Gastrocnemius medialis (tissue), 4 donors: ENCODE measurements around the gene NRCAM. TPM values are rescaled to one million over a fixed set of nuclear protein-coding genes. Genes with fewer than 3 reads are reported as not detected.

Experiments
- ATAC-seq, 2 donors: fragments of 150-250 bp; one replicate each; pipeline ENCODE4 v1.9.1; 2016
- DNase-seq, 2 donors: peaks; one replicate each; pipeline ENCODE4 v3.0.0-alpha.2; 2019
- H3K27ac ChIP-seq, 4 donors: fragments of 200-600 bp; sonication (generic); 1 replicate in 1 of 4; 2 replicates in 3 of 4; pipeline ENCODE4 v1.5.1; 2016 to 2018; ENCODE audit warnings: mild to moderate bottlenecking in 2 of 4, moderate library complexity in 1 of 4
- H3K27me3 ChIP-seq, 3 donors: fragments of 200-600 bp; sonication (generic) in 2 of 3; 1 replicate in 1 of 3; 2 replicates in 2 of 3; pipeline versions ENCODE4 v1.5.1 to v1.6.0; 2016 to 2019; ENCODE audit warnings: mild to moderate bottlenecking in 1 of 3, moderate library complexity in 1 of 3
- H3K36me3 ChIP-seq, 2 donors: fragments of 200-600 bp; sonication (generic) in 1 of 2; one replicate each; pipeline ENCODE4 v1.5.1; 2017 to 2018
- H3K4me1 ChIP-seq, 2 donors: fragments of 200-600 bp; sonication (generic) in 1 of 2; one replicate each; pipeline ENCODE4 v1.5.1; 2016 to 2017; ENCODE audit warnings: mild to moderate bottlenecking in 2 of 2
- H3K4me3 ChIP-seq, 4 donors: fragments of 200-600 bp; sonication (generic) in 3 of 4; 1 replicate in 1 of 4; 2 replicates in 3 of 4; pipeline ENCODE4 v1.5.1; 2016 to 2019; ENCODE audit warnings: mild to moderate bottlenecking in 2 of 4
- H3K9me3 ChIP-seq, 3 donors: fragments of 200-600 bp; sonication (generic) in 2 of 3; 1 replicate in 1 of 3; 2 replicates in 2 of 3; pipeline ENCODE4 v1.5.1; 2016 to 2019
- CTCF ChIP-seq, 5 experiments: fragments of 450-650 bp in 3 of 5; fragments of 200-600 bp in 2 of 5; sonication (generic) in 2 of 5; IDR thresholded peaks in 4 of 5; conservative IDR thresholded peaks in 1 of 5; 1 replicate in 4 of 5; 2 replicates in 1 of 5; pipeline ENCODE4 v1.5.1; 2016 to 2019; ENCODE audit warnings: antibody characterized with exemption in 5 of 5, mild to moderate bottlenecking in 3 of 5, moderate library complexity in 3 of 5
- POLR2A ChIP-seq, 2 donors: fragments of 450-650 bp; IDR thresholded peaks; one replicate each; pipeline ENCODE4 v1.6.1; 2017; ENCODE audit warnings: antibody characterized with exemption in 2 of 2, mild to moderate bottlenecking in 2 of 2, moderate library complexity in 2 of 2
- in situ Hi-C, 4 donors: fragments of 200-750 bp; cut with MboI; loops; one replicate each; pipeline versions ENCODE4 v1.15.0 to v1.8.0; 2017; ENCODE audit warnings: low sequenced_read_pairs in 4 of 4
- intact Hi-C: fragments of 100-400 bp; cut with DNase I; formaldehyde crosslinking; loops from one replicate; pipeline ENCODE4 v1.15.1; 2023; ENCODE audit warnings: low total_unique reads
- total RNA-seq, 4 donors: library from RNA; depleted of rRNA; stranded (reverse); fragments of >200 nt; gene quantifications; one replicate each; pipeline versions ENCODE4 v1.1.0 to v1.2.3, GENCODE V29; 2016

Gene NRCAM
- total RNA-seq, 4 donors from 2014 or later = 0.18 to 0.31 (median 0.23) TPM; not detected in 1

- no peak for TF ChIP-seq POLR2A (IDR thresholded peaks at IDR 0.05)
- TF ChIP-seq CTCF (IDR thresholded peaks at IDR 0.05 in 4 of 5, conservative IDR thresholded peaks at IDR 0.05 in 1 of 5) = no peak
- H3K4me3 ChIP-seq = peak overlapping the region in 1 of 4 donors; percentile 53
- H3K36me3 ChIP-seq = no peaks in the 10 kb centered on the region
- H3K9me3 ChIP-seq = no peaks in the 10 kb centered on the region
- DNase-seq = no peak
- H3K27me3 ChIP-seq = peaks cover 39 to 57% (median 55%) of the 10 kb centered on the region in 3 donors
- no peak overlapping the region for H3K27ac ChIP-seq
- H3K4me1 ChIP-seq = peaks cover 0 to 13% of the 10 kb centered on the region in 2 donors
- ATAC-seq = no peak
- intact Hi-C loops (no loop called here), in situ Hi-C loops (no loop called here)
Measured at GRCh38 chr7:108456845-108457540, 757 bp upstream of the NRCAM start.

- Histone ChIP-seq H3K36me3 (no peaks in the 10 kb centered on the region), H3K4me3 (peak overlapping the region; percentile 44 to 58 (median 54)), H3K27ac (no peak overlapping the region), H3K9me3 (no peaks in the 10 kb centered on the region), H3K27me3 (peaks cover 39 to 60% (median 55%) of the 10 kb centered on the region in 3 donors), H3K4me1 (peaks cover 0 to 13% of the 10 kb centered on the region in 2 donors)
- intact Hi-C loops = no loop called here
- in situ Hi-C loops = no loop called here
- TF ChIP-seq CTCF (IDR thresholded peaks at IDR 0.05 in 4 of 5, conservative IDR thresholded peaks at IDR 0.05 in 1 of 5) (no peak), POLR2A (IDR thresholded peaks at IDR 0.05) (no peak)
- no peak for ATAC-seq
- no peak for DNase-seq
Measured at GRCh38 chr7:108455551-108455997, 662 bp downstream of the NRCAM start.

- no peak overlapping the region for H3K27ac ChIP-seq
- no peaks in the 10 kb centered on the region for H3K9me3 ChIP-seq
- intact Hi-C loops = no loop called here
- peaks cover 0 to 13% of the 10 kb centered on the region in 2 donors for H3K4me1 ChIP-seq
- no peak for DNase-seq
- H3K36me3 ChIP-seq = no peaks in the 10 kb centered on the region
- in situ Hi-C loops = no loop called here
- TF ChIP-seq POLR2A (IDR thresholded peaks at IDR 0.05) (no peak), CTCF (IDR thresholded peaks at IDR 0.05 in 4 of 5, conservative IDR thresholded peaks at IDR 0.05 in 1 of 5) (no peak)
- no peak for ATAC-seq
- peaks cover 39 to 60% (median 54%) of the 10 kb centered on the region in 3 donors for H3K27me3 ChIP-seq
- peak overlapping the region; percentile 44 to 58 (median 54) for H3K4me3 ChIP-seq
Measured at GRCh38 chr7:108454674-108455550, 1.3 kb downstream of the NRCAM start.

- DNase-seq = no peak
- Histone ChIP-seq H3K4me1 (peaks cover 0 to 13% of the 10 kb centered on the region in 2 donors), H3K36me3 (no peaks in the 10 kb centered on the region), H3K4me3 (peak overlapping the region in 2 of 4 donors; percentile 53 to 54), H3K9me3 (no peaks in the 10 kb centered on the region), H3K27me3 (peaks cover 39 to 65% (median 48%) of the 10 kb centered on the region in 3 donors), H3K27ac (no peak overlapping the region)
- TF ChIP-seq POLR2A (IDR thresholded peaks at IDR 0.05) (no peak), CTCF (IDR thresholded peaks at IDR 0.05 in 4 of 5, conservative IDR thresholded peaks at IDR 0.05 in 1 of 5) (no peak)
- ATAC-seq = no peak
- intact Hi-C loops = no loop called here
- in situ Hi-C loops = no loop called here
Measured at GRCh38 chr7:108454317-108454673, 1.9 kb downstream of the NRCAM start.
